HepG2 (cell line): Measurements from ENCODE around the gene CEP78. TPM values are rescaled to one million over a fixed set of nuclear protein-coding genes. Genes with fewer than 3 reads are reported as not detected.

Experiments
- ATAC-seq: fragments of 200-7000 bp; cut with Tn5 transposase; 3 replicates; pipeline ENCODE4 v1.9.1; 2020; ENCODE audit warnings: mild to moderate bottlenecking, moderate library complexity
- BruUV-seq: library from RNA; stranded (reverse); fragments of 400-500 nt; replicated peaks from 2 replicates; lab custom pipeline; 2021; lab: Mats Ljungman, UMichigan
- CTCF ChIA-PET: fragments of 300-600 bp; formaldehyde crosslinking; extraction: SDS; loops from one replicate; lab custom pipeline; 2021; ENCODE audit warnings: low total read pairs, inconsistent platforms, low intra/inter-chr PET ratio; lab: Yijun Ruan, JAX
- POLR2A ChIA-PET: fragments of 350-600 bp; sonication (Branson Sonifier 250); formaldehyde crosslinking; loops from one replicate; lab custom pipeline; 2020; ENCODE audit warnings: antibody characterized with exemption, inconsistent platforms; lab: Yijun Ruan, JAX
- DNase-seq: peaks from one replicate; pipeline ENCODE4 v3.0.0-alpha.2; 2015; ENCODE audit warnings: low spot score
- FAIRE-seq: peaks from 3 replicates; lab custom pipeline; 2011; peaks lifted over from hg19 to GRCh38; lab: Jason Lieb, UNC
- H2AFZ ChIP-seq: one replicate; pipeline ENCODE4 v1.6.1; 2011; ENCODE audit warnings: low read length, inconsistent platforms
- H3K27ac ChIP-seq: fragments of 300-600 bp; 3 replicates; pipeline ENCODE4 v1.8.0; 2011; ENCODE audit warnings: mixed run types, mild to moderate bottlenecking, mixed read lengths, low read length, inconsistent platforms; ENCODE audit not compliant: insufficient read depth; ENCODE audit errors: extremely low read length
- H3K27me3 ChIP-seq, 2 experiments: fragments of 200-600 bp in 1 of 2; 2 replicates in 1 of 2; 3 replicates in 1 of 2; pipeline versions ENCODE4 v1.6.0 to v1.8.0; 2011; ENCODE audit warnings: low read length in 2 of 2, mild to moderate bottlenecking in 2 of 2, moderate library complexity in 2 of 2, inconsistent platforms in 1 of 2; ENCODE audit not compliant: insufficient read depth in 2 of 2, control insufficient read depth in 1 of 2
- H3K36me3 ChIP-seq, 2 experiments: fragments of 200-600 bp in 1 of 2; replicated peaks in 1 of 2; 2 replicates in 1 of 2; 3 replicates in 1 of 2; pipeline versions ENCODE4 v1.5.1 to v1.8.0; 2011; ENCODE audit warnings: low read length in 2 of 2, inconsistent platforms in 1 of 2; ENCODE audit not compliant: insufficient read depth in 2 of 2, control insufficient read depth in 1 of 2
- H3K4me1 ChIP-seq: 2 replicates; pipeline ENCODE4 v1.5.1; 2012; ENCODE audit warnings: low read length, inconsistent platforms; ENCODE audit not compliant: insufficient read depth
- H3K4me2 ChIP-seq: 2 replicates; pipeline ENCODE4 v1.6.0; 2011; ENCODE audit warnings: low read depth, low read length, inconsistent platforms
- H3K4me3 ChIP-seq, 3 experiments: fragments of 200-600 bp in 1 of 3; sonication (generic), shearing (Covaris generic) in 1 of 3; replicated peaks in 1 of 3; 2 replicates each; pipeline ENCODE4 v1.5.1; 2011 to 2016; ENCODE audit warnings: low read length in 3 of 3, inconsistent platforms in 2 of 3, low read depth in 2 of 3, mild to moderate bottlenecking in 2 of 3, control low read depth in 1 of 3, mixed read lengths in 1 of 3; ENCODE audit not compliant: insufficient read depth in 1 of 3
- H3K79me2 ChIP-seq: one replicate; pipeline ENCODE4 v1.6.1; 2011; ENCODE audit warnings: low read length, inconsistent platforms; ENCODE audit not compliant: insufficient read depth
- H3K9ac ChIP-seq: 2 replicates; pipeline ENCODE4 v1.6.0; 2011; ENCODE audit warnings: mild to moderate bottlenecking, low read depth, low read length, inconsistent platforms; ENCODE audit not compliant: insufficient read depth
- H3K9me3 ChIP-seq: 2 replicates; pipeline ENCODE4 v1.5.1; 2012; ENCODE audit warnings: mild to moderate bottlenecking, low read length
- H4K20me1 ChIP-seq: 2 replicates; pipeline ENCODE4 v1.6.0; 2011; ENCODE audit warnings: inconsistent platforms, mild to moderate bottlenecking, low read length, moderate library complexity; ENCODE audit not compliant: insufficient read depth
- CEBPG ChIP-seq: IDR thresholded peaks from 2 replicates; pipeline ENCODE4 v1.6.1; 2016
- CREB1 ChIP-seq, 2 experiments: fragments of 450-650 bp in 1 of 2; IDR thresholded peaks; 2 replicates each; pipeline ENCODE4 v1.6.1; 2016 to 2017; ENCODE audit warnings: control low read depth in 1 of 2, mild to moderate bottlenecking in 1 of 2, missing compliant biosample characterization in 1 of 2, missing genetic modification characterization in 1 of 2
- FOSL2 ChIP-seq: sonication (generic); formaldehyde crosslinking; IDR thresholded peaks from 2 replicates; pipeline ENCODE4 v1.4.0; 2020; ENCODE audit warnings: missing genetic modification reagents
- FOXP4 ChIP-seq: sonication (generic); formaldehyde crosslinking; IDR thresholded peaks from 2 replicates; pipeline ENCODE4 v1.4.0; 2020; ENCODE audit warnings: missing genetic modification reagents
- HDAC1 ChIP-seq: sonication (generic); formaldehyde crosslinking; IDR thresholded peaks from 2 replicates; pipeline ENCODE4 v1.5.1; 2020; ENCODE audit warnings: mild to moderate bottlenecking, missing genetic modification reagents
- MBD4 ChIP-seq: IDR thresholded peaks from 2 replicates; pipeline ENCODE4 v1.6.1; 2012; ENCODE audit warnings: low read length, inconsistent platforms, borderline replicate concordance
- SAP130 ChIP-seq: IDR thresholded peaks from 2 replicates; pipeline ENCODE4 v1.6.1; 2016; ENCODE audit warnings: low read depth
- SRF ChIP-seq: IDR thresholded peaks from 2 replicates; pipeline ENCODE4 v1.6.1; 2011; ENCODE audit warnings: mild to moderate bottlenecking, low read depth, low read length, moderate library complexity
- ZNF430 ChIP-seq: sonication (generic); formaldehyde crosslinking; IDR thresholded peaks from 2 replicates; pipeline ENCODE4 v1.9.0; 2021; ENCODE audit warnings: mild to moderate bottlenecking, missing genetic modification reagents
- ZSCAN9 ChIP-seq: IDR thresholded peaks from 2 replicates; pipeline ENCODE4 v1.6.1; 2016; ENCODE audit warnings: borderline replicate concordance
- WGBS: methylation state at CpG from one replicate; pipeline ENCODE4 v1.1.6; 2017; ENCODE audit warnings: low lambda C conversion rate; 5-methylcytosine and 5-hydroxymethylcytosine counted together
- in situ Hi-C: cut with HindIII; loops from 2 replicates; pipeline ENCODE4 v1.10.0; 2017; ENCODE audit warnings: low pct_unique_long_range_greater_than_20kb; ENCODE audit not compliant: extremely low pct_ligation_motif_present
- intact Hi-C: fragments of 100-400 bp; cut with micrococcal nuclease; formaldehyde crosslinking; loops from one replicate; pipeline ENCODE4 v1.10.0; 2022; ENCODE audit not compliant: unreplicated experiment
- polyA plus RNA-seq, 8 experiments: library from polyadenylated mRNA; depleted of rRNA in 3 of 8; stranded (reverse) in 7 of 8; unstranded in 1 of 8; fragments of >200 nt; fragmentation: Illumina TruSeq in 4 of 8; extraction: Trizol in 4 of 8; gene quantifications; 2 replicates each; pipeline versions ENCODE4 v1.2.1 to v1.2.3, GENCODE V29; 2011 to 2016; ENCODE audit warnings: low read depth in 4 of 8, missing spikeins in 1 of 8, mixed read lengths in 1 of 8; ENCODE audit not compliant: insufficient read depth in 1 of 8
- total RNA-seq, 5 experiments: library from RNA; depleted of rRNA; stranded (reverse); fragments of >200 nt; fragmentation: Illumina TruSeq; extraction: Trizol; gene quantifications; 2 replicates each; pipeline ENCODE4 v1.2.3, GENCODE V29; 2016; ENCODE audit warnings: low read depth in 1 of 5
- TF ChIP-seq, protein P1 (sequence below): sonication (generic); IDR thresholded peaks from 2 replicates; pipeline ENCODE4 v1.6.1; 2016; ENCODE audit warnings: low read depth, borderline replicate concordance

CEP78 gene
- total and polyA plus RNA-seq, 2 of the 13 experiments (the other 11 are each of a cell fraction or from before 2014, with no cell fraction given): 5.1 to 30.8 TPM

GRCh38 chr9:78292026-78292425 is 56.2 kb downstream of the CEP78 start:
- H3K36me3 ChIP-seq: no peaks in the 10 kb centered on the region
- no peak for DNase-seq
- TF ChIP-seq, protein P1, sequence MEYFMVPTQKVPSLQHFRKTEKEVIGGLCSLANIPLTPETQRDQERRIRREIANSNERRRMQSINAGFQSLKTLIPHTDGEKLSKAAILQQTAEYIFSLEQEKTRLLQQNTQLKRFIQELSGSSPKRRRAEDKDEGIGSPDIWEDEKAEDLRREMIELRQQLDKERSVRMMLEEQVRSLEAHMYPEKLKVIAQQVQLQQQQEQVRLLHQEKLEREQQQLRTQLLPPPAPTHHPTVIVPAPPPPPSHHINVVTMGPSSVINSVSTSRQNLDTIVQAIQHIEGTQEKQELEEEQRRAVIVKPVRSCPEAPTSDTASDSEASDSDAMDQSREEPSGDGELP: peak; percentile 48; the same call in 1 of the 2 replicates
- TF ChIP-seq SAP130 (CRISPR knock-in tag) (peak; percentile 6; the same call in 1 of the 2 replicates), ZNF430 (CRISPR knock-in tag) (no peak)
- H3K4me2 ChIP-seq: peak overlapping the region; percentile 37
- no peak for FAIRE-seq
- peaks cover under 1% of the 10 kb centered on the region for H3K79me2 ChIP-seq
- BruUV-seq: no TSS peak
- no peaks in the 10 kb centered on the region; a peak in 1 of 5 replicates for H3K27me3 ChIP-seq
- H3K4me1 ChIP-seq: peaks cover 89% of the 10 kb centered on the region
- H2AFZ ChIP-seq: peak overlapping the region; percentile 8
- no peaks in the 10 kb centered on the region for H3K9me3 ChIP-seq
- ATAC-seq: no peak
- H4K20me1 ChIP-seq: no peaks in the 10 kb centered on the region
- POLR2A ChIA-PET: interaction anchor here (1.0 kb wide), 1 partner anchor 11 kb away, joined by 3 read pairs; no protein-coding TSS in a partner anchor
- H3K27ac ChIP-seq: peak overlapping the region; percentile 41
- in situ Hi-C loops (no loop called here), intact Hi-C loops (loop anchor here (10.0 kb wide), 1 partner anchor 257 kb away; the partner anchor contains the start of gene GNAQ)
- no peak overlapping the region for H3K9ac ChIP-seq
- CTCF ChIA-PET: no interaction called here
- WGBS: 32% methylated on average over 6 of the region's 6 CpGs
- no peak overlapping the region for H3K4me3 ChIP-seq

DNA sequence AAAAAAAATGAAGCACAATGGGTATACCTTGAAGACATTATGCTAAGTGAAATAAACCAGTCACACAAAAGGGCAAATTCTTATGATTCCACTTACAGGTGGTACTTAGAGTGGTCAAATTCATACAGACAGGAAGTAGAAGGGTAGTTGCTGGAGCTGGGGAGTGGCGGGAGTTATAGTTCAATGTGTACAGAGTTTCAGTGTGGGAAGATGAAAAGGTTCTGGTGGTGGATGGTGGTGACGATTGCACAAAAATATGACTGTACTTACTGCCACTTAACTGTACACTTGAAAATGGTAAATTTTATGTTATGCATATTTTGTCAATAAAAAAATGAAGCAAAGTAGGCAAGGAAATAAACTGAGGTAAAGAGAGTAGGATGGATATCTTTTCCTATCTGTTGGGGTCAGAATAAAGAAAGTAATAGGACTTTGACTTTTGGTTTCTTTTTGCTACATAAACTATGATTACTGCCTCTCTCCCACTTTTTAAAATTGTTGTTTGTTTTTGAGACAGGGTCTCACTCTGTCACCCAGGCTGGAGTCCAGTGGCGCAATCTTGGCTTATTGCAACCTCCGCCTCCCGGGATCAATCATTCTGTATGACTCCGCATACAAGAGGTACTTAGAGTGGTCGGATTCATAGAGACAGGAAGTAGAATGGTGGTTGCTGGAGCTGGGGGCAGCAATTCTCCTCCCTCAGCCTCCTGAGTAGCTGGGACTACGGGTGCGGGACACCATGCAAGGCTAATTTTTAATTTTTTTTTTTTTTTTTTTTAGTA is 57.0 kb downstream of the CEP78 start:
- peaks cover 80% of the 10 kb centered on the region for H3K4me1 ChIP-seq
- H3K27ac ChIP-seq: peak overlapping the region; percentile 58
- DNase-seq (peak; percentile 62), FAIRE-seq (no peak), ATAC-seq (no peak)
- ChIA-PET CTCF (no interaction called here), POLR2A (interaction anchor here (0.7 to 6.7 kb wide), 4 partner anchors 10 to 35 kb away, joined by 3 to 114 read pairs (median 40); no protein-coding TSS in a partner anchor)
- BruUV-seq: no TSS peak
- H3K9ac ChIP-seq: no peak overlapping the region
- no peaks in the 10 kb centered on the region; a peak in 1 of 5 replicates for H3K27me3 ChIP-seq
- 22% methylated on average over 9 of the region's 9 CpGs for WGBS
- H3K36me3 ChIP-seq: no peaks in the 10 kb centered on the region
- H3K9me3 ChIP-seq: no peaks in the 10 kb centered on the region
- intact Hi-C loops (loop anchor here (10.0 kb wide), 1 partner anchor 258 kb away; the partner anchor contains the start of gene GNAQ), in situ Hi-C loops (no loop called here)
- H4K20me1 ChIP-seq: no peaks in the 10 kb centered on the region
- no peak overlapping the region for H2AFZ ChIP-seq
- H3K79me2 ChIP-seq: peaks cover 9% of the 10 kb centered on the region
- H3K4me2 ChIP-seq: peak overlapping the region; percentile 63
- H3K4me3 ChIP-seq: peak overlapping the region in 2 of 3 experiments; percentile 13 to 45; a peak in 3 of 6 replicates
- TF ChIP-seq FOXP4 (CRISPR knock-in tag) (peak; percentile 18; the same call in 1 of the 2 replicates), FOSL2 (CRISPR knock-in tag) (peak; percentile 53), HDAC1 (0 out of 2 replicates have a peak, but pooled peaks have one; percentile 25), ZSCAN9 (CRISPR knock-in tag) (no peak), SRF (no peak), CREB1 (IDR thresholded peaks at IDR 0.05) (0 out of 2 replicates have a peak, but pooled peaks have one; percentile 23), CREB1 (CRISPR knock-in tag; IDR thresholded peaks at IDR 0.05) (no peak; the same call in 1 of the 2 replicates), MBD4 (no peak), CEBPG (peak; percentile 79)
